GM18909 (cell line): ENCODE data around the gene MT1H.

Source experiments
- ATAC-seq: cut with Tn5 transposase; IDR thresholded peaks from one replicate; pipeline ENCODE4 v1.9.1; 2021; ENCODE audit warnings: mild to moderate bottlenecking; ENCODE audit not compliant: unreplicated experiment, poor library complexity

Gene MT1H

DNA sequence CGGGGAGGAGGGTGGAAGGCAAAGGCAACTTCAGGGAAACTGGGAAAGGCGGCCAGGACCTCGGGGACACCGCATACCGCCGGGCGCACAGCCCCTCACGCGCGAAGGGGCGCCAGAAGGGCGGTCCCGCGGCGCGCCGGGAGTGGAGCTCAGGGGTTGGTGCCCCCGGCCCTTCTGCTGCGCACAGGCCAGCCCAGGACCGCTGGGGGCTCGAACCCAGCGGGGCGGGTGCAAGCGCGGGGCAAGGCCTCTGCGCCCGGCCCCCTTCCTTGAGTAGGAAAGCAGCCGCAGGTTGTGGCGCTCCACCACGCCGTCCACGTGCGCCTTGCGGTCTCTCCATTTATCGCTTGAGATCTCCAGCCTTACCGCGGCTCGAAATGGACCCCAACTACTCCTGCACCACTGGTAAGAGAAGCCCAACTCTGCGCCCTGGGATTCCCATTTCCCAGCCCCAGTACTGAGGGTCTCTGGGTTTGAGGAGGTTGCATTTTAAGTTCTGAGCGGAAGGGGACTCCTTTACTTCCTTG is 34.1 kb upstream of the MT1H start:
- ATAC-seq = no peak

GRCh38 chr16:56636616-56637413 is 32.8 kb upstream of the MT1H start:
- no peak for ATAC-seq

- ATAC-seq = no peak
Measured at GRCh38 chr16:56637814-56638750, 31.5 kb upstream of the MT1H start, which contains the start of gene MT1A. Gene MT1A, plus strand, starts transcription at chr16:56638666. Its CDS starts 73 bp downstream, at chr16:56638739.

GRCh38 chr16:56639045-56639444 is 30.6 kb upstream of the MT1H start:
- no peak for ATAC-seq

- ATAC-seq = no peak
Measured at GRCh38 chr16:56640076-56640475, 29.5 kb upstream of the MT1H start.

DNA sequence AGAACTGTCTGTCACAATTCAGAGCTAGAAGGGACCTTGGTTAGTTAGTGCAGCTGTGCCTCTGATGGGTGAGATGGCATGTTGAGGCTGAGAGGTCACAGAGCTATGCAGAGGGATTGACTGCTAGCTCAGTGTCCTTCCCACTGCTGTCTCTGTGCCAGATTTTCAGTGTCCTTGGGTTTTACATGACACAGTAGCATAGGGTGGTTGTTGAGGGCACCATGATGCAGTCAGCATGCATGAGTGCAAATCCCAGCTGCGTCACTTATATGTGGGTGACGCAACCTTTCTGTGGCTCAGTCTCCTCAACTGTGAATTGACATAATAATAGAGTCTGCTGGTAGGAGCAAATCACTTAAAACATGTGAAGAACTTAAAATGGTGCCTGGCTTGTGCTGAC is 28.4 kb upstream of the MT1H start:
- no peak for ATAC-seq

- peak; percentile 74 for ATAC-seq
Measured at GRCh38 chr16:56643080-56643778, 26.4 kb upstream of the MT1H start.

GRCh38 chr16:56643833-56644232 is 25.8 kb upstream of the MT1H start:
- ATAC-seq = no peak

DNA sequence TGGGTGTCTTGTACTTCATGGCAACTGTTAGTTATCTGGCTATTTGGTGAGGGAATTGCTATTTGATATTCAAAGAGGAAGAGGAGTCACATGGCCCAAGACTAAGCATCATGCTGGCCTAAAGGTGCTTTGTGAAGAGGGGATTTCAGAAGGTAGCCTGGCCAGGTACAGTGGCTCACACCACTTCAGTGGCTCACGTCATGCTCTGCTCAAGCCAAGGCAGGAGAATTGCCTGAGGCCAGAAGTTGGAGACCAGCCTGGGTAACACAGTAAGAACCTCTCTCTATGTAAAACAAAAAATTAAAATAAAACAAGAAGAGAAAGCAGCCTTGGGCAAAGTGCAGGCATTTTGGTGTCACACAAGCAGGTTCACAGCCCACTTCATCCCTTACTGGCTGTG is 24.3 kb upstream of the MT1H start:
- ATAC-seq = no peak

DNA sequence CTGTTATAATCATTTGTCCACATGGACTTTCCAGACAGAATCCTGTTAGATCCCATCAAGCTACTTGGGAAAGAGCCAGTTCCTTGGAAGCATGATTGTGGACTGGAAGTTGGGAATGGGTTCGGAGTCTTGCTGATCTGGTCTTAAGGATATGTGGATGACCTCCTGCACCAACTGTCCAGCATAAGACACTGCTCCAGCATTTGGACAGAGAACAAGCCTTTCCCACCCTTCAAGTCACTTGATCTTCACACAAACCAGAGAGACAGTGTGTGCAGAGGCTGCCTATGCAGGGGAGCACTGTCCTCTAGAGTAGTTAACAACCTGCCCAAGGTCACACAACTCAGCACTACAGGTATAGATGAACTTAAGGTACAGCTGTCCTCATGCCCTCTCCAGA is 23.8 kb upstream of the MT1H start:
- no peak for ATAC-seq

- ATAC-seq = no peak
Measured at GRCh38 chr16:56647641-56648431, 21.8 kb upstream of the MT1H start.

- ATAC-seq = no peak
Measured at GRCh38 chr16:56649271-56649670, 20.3 kb upstream of the MT1H start.

- ATAC-seq = no peak
Measured at GRCh38 chr16:56649820-56650219, 19.8 kb upstream of the MT1H start.

- no peak for ATAC-seq
Measured at GRCh38 chr16:56651586-56651985, 18.0 kb upstream of the MT1H start, which contains the start of gene MT1B. Gene MT1B, plus strand, starts transcription at chr16:56651886. Its CDS starts 68 bp downstream, at chr16:56651954.

DNA sequence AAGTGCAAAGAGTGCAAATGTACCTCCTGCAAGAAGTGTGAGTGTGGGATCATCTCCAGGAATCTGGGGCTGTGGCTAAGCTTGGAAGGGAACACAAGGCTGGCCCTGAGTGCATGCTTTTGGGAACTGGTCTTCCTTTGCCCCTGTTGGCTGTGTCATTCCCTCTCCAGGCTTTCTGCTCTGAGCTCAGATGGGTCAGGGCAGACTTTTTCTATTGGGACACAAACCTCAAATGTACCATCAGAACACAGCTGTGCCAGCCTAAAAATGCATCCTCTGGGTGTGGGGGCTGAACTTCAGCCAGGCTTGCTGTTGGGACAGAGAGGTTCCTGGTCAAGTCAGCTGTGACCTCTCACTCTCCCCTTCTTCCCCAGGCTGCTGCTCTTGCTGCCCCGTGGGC is 17.0 kb upstream of the MT1H start:
- ATAC-seq = no peak

- no peak for ATAC-seq
Measured at GRCh38 chr16:56653218-56653617, 16.4 kb upstream of the MT1H start.

DNA sequence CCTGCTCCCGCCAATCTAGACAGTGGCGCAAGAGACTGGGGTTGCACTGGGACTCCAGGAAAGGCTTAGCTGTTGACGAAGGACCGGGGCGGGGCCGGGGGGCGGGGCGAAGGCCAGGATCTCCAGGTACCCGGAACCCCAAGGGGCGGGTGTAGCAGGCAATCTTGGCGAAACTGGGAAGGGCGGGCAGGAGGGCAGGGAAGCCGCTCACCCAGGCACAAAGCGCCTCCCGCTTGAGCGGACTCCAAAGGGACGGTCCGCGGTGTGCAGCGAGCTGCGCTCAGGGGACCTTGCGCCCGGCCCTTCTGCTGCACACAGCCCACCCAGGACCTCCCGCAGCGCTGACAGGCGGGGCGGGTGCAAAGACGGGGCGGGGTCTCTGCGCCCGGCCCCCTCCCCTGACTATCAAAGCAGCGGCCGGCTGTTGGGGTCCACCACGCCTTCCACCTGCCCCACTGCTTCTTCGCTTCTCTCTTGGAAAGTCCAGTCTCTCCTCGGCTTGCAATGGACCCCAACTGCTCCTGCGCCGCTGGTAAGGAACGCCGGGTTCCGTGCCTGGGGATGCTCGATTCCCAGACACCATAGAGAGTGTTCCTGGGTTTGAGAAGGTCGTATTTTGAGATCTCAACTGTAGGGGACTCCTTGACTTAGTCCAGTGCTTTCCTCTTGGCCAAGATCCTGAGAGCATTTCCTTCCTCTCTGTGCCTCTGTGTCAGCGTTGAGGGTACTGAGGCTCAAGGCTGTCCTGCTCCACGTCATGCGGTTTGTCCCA is 11.9 kb upstream of the MT1H start, which contains the start of gene MT1F:
MT1F (plus strand) TSS at position 405 of the 772 bp plus-strand sequence; CDS start at position 505, 100 bp downstream.
- ATAC-seq = no peak

DNA sequence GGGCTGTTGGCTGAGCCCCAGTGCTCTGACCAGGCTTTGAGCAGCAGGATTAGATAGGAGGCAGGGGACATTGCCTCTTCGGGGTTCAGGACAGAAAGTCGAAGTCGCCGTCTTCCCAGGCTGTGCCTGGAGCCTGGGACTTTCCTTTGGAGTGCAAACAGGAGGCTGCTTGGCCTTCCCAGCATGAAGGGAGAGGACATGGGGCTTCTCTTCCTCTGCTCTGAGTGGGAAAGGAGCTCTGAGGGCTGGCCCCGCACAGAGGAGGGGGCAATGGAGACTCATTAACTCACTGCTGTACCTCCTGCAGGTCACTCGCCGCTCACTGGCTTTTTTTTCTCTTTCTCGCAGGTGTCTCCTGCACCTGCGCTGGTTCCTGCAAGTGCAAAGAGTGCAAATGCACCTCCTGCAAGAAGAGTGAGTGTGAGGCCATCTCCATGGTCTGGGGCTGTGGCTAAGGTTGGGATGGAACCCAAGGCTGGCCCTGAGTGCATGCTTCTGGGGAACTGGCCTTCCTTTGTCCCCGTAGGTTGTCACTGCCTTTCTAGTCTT is 11.2 kb upstream of the MT1H start:
- ATAC-seq = no peak
